Measurements from ENCODE around the gene CACNA1D. TPM values are rescaled to one million over a fixed set of nuclear protein-coding genes. Genes with fewer than 3 reads are reported as not detected.
A peak's percentile ranks its signal among the peaks of the same experiment; 100 is the strongest.

The CACNA1D gene
- total and polyA plus RNA-seq, 2 donors, result 0.57 to 0.66 TPM

DNA sequence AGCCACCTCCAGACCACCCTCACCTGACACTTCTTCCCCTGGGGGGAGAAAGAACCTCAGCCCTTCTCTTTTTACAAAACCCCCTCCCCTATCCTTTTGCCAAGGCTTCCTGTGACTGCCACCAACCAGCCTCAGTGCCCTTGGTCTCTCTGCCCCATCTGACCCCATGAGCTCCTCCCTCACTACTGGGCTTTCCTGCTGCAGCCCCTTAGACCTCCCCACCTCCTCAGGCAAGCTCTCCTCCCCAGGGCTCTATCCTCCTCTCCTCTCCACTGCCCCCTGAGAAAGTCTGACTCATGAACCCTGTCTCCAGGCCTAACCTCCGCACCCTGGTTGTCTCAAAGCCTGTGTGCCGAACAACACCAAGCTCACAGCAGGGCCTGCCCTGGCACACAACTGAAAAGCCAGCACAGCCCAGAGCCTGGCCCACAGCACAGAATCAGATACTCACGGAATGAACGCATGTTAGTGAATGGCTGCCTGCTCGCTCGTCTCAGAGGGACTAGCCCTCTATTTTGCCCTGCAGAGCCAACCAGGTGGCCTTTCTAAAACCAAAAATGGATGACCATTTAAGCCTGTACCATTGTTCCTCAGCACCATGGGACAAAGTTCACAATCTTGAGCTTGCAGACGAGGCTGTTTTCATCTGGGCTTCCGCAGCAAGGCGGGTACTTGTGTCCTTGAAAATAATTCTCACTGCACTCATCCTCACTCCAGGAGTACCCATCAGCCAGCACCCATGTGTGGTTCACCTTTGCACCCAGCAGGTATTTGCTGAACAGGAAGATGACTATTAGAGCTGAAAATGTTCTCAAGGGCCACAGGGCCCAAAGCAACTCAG is 350.1 kb downstream of the CACNA1D start:
- Histone ChIP-seq H3K9me3 (ENCODE audit: control insufficient read depth in 2 of 2, insufficient read depth in 1 of 2, low read length in 1 of 2) (no peaks in the 10 kb centered on the region), H3K36me3 (ENCODE audit: control insufficient read depth in 2 of 2, insufficient read depth in 2 of 2, low read length in 1 of 2) (no peaks in the 10 kb centered on the region), H3K27ac (ENCODE audit: low read depth in 1 of 2, low read length in 1 of 2) (no peak overlapping the region), H3K27me3 (ENCODE audit: control insufficient read depth in 2 of 2, insufficient read depth in 1 of 2, low read length in 1 of 2) (peaks cover 37 to 70% of the 10 kb centered on the region in 2 donors), H3K4me3 (ENCODE audit: low read length in 2 of 2) (no peak overlapping the region), H3K4me1 (ENCODE audit: control insufficient read depth in 2 of 2, insufficient read depth in 2 of 2, low read length in 2 of 2) (peaks cover 2 to 4% of the 10 kb centered on the region in 2 donors)
- DNase-seq (ENCODE audit: low read depth in 6 of 9, low spot score in 9 of 9), result no peak
- 98% methylated on average over 9 of the region's 9 CpGs for WGBS

DNA sequence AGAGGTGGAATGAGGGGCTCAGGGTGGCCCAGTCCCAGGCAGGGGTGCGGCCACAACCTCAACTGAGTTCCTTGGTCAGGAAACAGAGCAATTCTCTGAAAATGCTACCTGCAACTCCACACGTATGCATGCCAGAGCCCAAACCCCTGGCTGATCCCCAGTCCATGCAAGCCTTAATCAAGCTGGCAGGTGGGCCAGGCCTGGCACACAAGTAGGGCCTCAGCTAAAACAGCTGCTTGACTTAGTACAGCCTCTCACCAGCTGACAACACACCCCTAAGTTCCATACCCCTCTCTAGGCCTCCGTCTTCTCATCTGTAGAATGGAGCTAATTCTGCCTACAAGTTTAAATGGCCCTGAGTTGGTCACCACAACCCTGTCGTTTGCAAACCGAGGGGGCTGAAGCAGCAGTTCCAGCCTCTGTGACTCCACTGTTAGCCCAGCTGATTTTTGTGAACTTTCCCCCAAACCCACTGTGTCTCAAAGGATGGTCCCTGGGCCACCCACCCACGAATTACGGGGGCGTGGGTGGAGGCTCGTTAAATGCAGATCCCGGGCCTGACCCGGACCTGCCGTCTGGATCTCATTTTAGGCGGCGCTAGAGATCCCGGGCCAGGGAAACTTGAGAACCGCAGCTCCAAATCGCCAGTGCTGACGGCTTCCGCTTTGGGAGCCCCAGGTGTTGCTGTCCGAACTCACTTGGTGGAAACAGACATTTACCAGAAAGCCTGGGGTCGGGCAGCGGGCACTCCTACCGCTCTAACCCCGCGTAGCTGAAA is 350.9 kb downstream of the CACNA1D start:
- DNase-seq (ENCODE audit: low read depth in 6 of 9, low spot score in 9 of 9), result peak in 1 of 9 donors; percentile 25
- Histone ChIP-seq H3K27me3 (ENCODE audit: control insufficient read depth in 2 of 2, insufficient read depth in 1 of 2, low read length in 1 of 2) (peaks cover 37 to 70% of the 10 kb centered on the region in 2 donors), H3K4me3 (ENCODE audit: low read length in 2 of 2) (peak overlapping the region in 1 of 2 donors; percentile 46), H3K27ac (ENCODE audit: low read depth in 1 of 2, low read length in 1 of 2) (no peak overlapping the region), H3K36me3 (ENCODE audit: control insufficient read depth in 2 of 2, insufficient read depth in 2 of 2, low read length in 1 of 2) (no peaks in the 10 kb centered on the region), H3K4me1 (ENCODE audit: control insufficient read depth in 2 of 2, insufficient read depth in 2 of 2, low read length in 2 of 2) (peaks cover 2 to 4% of the 10 kb centered on the region in 2 donors), H3K9me3 (ENCODE audit: control insufficient read depth in 2 of 2, insufficient read depth in 1 of 2, low read length in 1 of 2) (no peaks in the 10 kb centered on the region)
- 19% methylated on average over 25 of the region's 25 CpGs for WGBS

DNA sequence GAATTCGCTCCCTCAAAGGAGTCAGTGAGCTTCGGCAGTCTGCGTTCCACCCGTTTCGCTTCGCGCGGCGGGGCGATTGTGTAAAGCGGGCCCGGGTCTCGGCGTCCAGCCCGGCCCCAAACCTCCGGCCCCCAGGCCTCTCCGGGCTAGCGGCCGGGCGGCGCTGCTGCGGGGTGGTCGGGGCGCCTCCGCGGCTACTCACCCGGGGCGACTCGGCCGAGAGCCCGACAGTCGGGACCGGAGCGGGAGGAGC is 351.4 kb downstream of the CACNA1D start:
- Histone ChIP-seq H3K4me3 (ENCODE audit: low read length in 2 of 2) (peak overlapping the region in 1 of 2 donors; percentile 46), H3K36me3 (ENCODE audit: control insufficient read depth in 2 of 2, insufficient read depth in 2 of 2, low read length in 1 of 2) (no peaks in the 10 kb centered on the region), H3K4me1 (ENCODE audit: control insufficient read depth in 2 of 2, insufficient read depth in 2 of 2, low read length in 2 of 2) (peaks cover 2 to 4% of the 10 kb centered on the region in 2 donors), H3K27me3 (ENCODE audit: control insufficient read depth in 2 of 2, insufficient read depth in 1 of 2, low read length in 1 of 2) (peaks cover 37 to 70% of the 10 kb centered on the region in 2 donors), H3K27ac (ENCODE audit: low read depth in 1 of 2, low read length in 1 of 2) (no peak overlapping the region), H3K9me3 (ENCODE audit: control insufficient read depth in 2 of 2, insufficient read depth in 1 of 2, low read length in 1 of 2) (no peaks in the 10 kb centered on the region)
- under 1% methylated on average over 34 of the region's 34 CpGs for WGBS
- no peak for DNase-seq (ENCODE audit: low read depth in 6 of 9, low spot score in 9 of 9)

DNA sequence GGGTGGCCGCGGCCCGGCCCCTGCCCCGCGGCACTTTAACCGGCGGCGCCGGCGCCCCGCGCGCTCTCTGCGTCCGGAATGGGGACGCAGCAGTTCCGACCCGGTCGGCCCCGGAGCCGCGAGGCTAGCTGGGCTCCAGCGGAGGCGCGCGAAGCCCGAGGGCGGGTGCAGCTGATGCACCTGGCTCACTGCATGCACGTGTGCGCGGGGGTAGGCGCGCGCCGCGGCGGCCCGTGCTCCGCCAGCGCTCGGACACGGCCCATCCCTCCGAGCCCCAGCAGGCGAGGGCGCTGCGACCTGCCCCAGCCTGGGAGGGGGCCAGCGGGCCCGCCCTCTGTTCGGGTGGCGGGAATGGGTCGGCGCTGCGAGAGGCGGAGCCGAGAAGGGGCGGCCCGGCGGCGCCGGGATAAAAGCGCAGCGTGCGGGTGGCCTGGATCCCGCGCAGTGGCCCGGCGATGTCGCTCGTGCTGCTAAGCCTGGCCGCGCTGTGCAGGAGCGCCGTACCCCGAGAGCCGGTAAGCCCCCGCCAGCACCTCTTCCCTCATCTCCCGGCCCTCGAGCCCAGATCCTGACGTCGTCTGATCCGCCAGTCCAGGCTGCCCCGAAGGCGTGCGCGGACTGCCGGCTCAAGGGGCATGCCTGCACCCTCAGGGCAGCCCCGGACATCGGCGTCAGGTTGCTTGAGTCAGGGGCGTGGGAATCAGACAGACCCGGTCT is 351.9 kb downstream of the CACNA1D start, which contains the start of the genes CHDH and IL17RB:
Gene CHDH (minus strand): TSS at position 286 of the 717 bp plus-strand sequence. CDS start 22,411 bp downstream, outside the sequence.
Gene IL17RB (plus strand): TSS at position 435 of the 717 bp plus-strand sequence. CDS start 21 bp downstream, at position 456.
- peaks cover 37 to 68% of the 10 kb centered on the region in 2 donors for H3K27me3 ChIP-seq (ENCODE audit: control insufficient read depth in 2 of 2, insufficient read depth in 1 of 2, low read length in 1 of 2)
- H3K9me3 ChIP-seq (ENCODE audit: control insufficient read depth in 2 of 2, insufficient read depth in 1 of 2, low read length in 1 of 2), result no peaks in the 10 kb centered on the region
- peaks cover 2 to 4% of the 10 kb centered on the region in 2 donors for H3K4me1 ChIP-seq (ENCODE audit: control insufficient read depth in 2 of 2, insufficient read depth in 2 of 2, low read length in 2 of 2)
- DNase-seq (ENCODE audit: low read depth in 6 of 9, low spot score in 9 of 9), result peak in 2 of 9 donors; percentile 13 to 34
- H3K27ac ChIP-seq (ENCODE audit: low read depth in 1 of 2, low read length in 1 of 2), result no peak within 1 kb of the TSS
- H3K36me3 ChIP-seq (ENCODE audit: control insufficient read depth in 2 of 2, insufficient read depth in 2 of 2, low read length in 1 of 2), result no peaks in the 10 kb centered on the region
- H3K4me3 ChIP-seq (ENCODE audit: low read length in 2 of 2), result peak within 1 kb of the TSS in 1 of 2 donors; percentile 46
- WGBS, result 4% methylated on average over 91 of the region's 91 CpGs

DNA sequence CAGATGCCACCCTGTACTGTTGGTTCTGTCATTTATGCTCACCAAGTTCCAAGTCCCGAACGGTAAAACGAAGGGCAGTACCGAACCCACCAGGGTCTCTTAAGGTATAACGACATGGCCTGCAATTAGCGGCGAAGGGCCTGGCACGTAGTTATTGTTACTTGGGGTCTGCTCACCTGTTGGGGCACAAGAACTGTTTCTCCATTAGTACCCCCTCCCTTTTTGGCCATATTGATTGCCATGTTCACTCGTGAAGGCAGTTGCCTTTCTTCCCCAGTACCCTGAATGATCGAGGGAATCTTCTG is 352.4 kb downstream of the CACNA1D start:
- no peak for DNase-seq (ENCODE audit: low read depth in 6 of 9, low spot score in 9 of 9)
- H3K27ac ChIP-seq (ENCODE audit: low read depth in 1 of 2, low read length in 1 of 2), result no peak overlapping the region
- WGBS, result 73% methylated on average over 10 of the region's 10 CpGs
- H3K9me3 ChIP-seq (ENCODE audit: control insufficient read depth in 2 of 2, insufficient read depth in 1 of 2, low read length in 1 of 2), result no peaks in the 10 kb centered on the region
- no peaks in the 10 kb centered on the region for H3K36me3 ChIP-seq (ENCODE audit: control insufficient read depth in 2 of 2, insufficient read depth in 2 of 2, low read length in 1 of 2)
- peaks cover 37 to 67% of the 10 kb centered on the region in 2 donors for H3K27me3 ChIP-seq (ENCODE audit: control insufficient read depth in 2 of 2, insufficient read depth in 1 of 2, low read length in 1 of 2)
- peaks cover 2 to 4% of the 10 kb centered on the region in 2 donors for H3K4me1 ChIP-seq (ENCODE audit: control insufficient read depth in 2 of 2, insufficient read depth in 2 of 2, low read length in 2 of 2)
- H3K4me3 ChIP-seq (ENCODE audit: low read length in 2 of 2), result no peak overlapping the region

DNA sequence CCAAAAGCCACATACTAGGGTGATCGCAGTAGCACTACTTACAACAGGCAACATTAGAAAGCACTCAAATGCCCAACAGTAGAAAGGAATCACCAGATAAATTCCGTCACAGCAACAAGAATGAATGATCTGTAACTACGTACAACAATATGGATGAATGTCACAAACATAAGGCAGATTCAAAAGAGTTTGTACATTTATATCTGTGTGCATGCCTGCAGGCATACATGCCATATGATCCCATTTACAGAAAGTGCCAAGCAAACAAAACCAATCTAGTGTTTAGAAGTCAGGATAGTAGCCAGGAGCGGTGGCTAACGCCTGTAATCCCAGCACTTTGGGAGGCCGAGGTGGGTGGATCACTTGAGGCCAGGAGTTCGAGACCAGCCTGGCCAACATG is 355.5 kb downstream of the CACNA1D start:
- WGBS, result 98% methylated on average over 7 of the region's 7 CpGs
- Histone ChIP-seq H3K4me1 (ENCODE audit: control insufficient read depth in 2 of 2, insufficient read depth in 2 of 2, low read length in 2 of 2) (peaks cover 2 to 4% of the 10 kb centered on the region in 2 donors), H3K36me3 (ENCODE audit: control insufficient read depth in 2 of 2, insufficient read depth in 2 of 2, low read length in 1 of 2) (no peaks in the 10 kb centered on the region), H3K27me3 (ENCODE audit: control insufficient read depth in 2 of 2, insufficient read depth in 1 of 2, low read length in 1 of 2) (peaks cover 29 to 43% of the 10 kb centered on the region in 2 donors), H3K9me3 (ENCODE audit: control insufficient read depth in 2 of 2, insufficient read depth in 1 of 2, low read length in 1 of 2) (no peaks in the 10 kb centered on the region), H3K27ac (ENCODE audit: low read depth in 1 of 2, low read length in 1 of 2) (no peak overlapping the region), H3K4me3 (ENCODE audit: low read length in 2 of 2) (no peak overlapping the region)
- DNase-seq (ENCODE audit: low read depth in 6 of 9, low spot score in 9 of 9), result no peak

DNA sequence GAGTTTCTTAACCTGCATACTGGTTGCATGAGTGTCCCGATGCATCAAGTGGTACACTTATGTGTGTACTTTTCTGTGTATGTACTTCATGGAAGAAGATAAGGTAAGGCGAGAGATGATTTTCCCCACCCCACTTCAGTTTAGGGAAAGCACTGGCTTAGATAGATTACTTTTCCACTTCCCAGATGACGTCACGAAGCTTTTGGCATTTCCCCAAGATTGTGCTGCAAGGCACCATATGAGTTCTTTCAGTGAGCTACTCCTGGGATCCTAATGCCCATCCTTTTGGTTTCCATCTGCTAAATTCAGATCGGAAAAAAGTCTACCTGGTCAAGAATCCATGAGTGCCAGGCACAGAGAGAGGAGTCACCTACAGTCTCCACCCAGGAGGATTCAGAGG is 356.5 kb downstream of the CACNA1D start:
- H3K9me3 ChIP-seq (ENCODE audit: control insufficient read depth in 2 of 2, insufficient read depth in 1 of 2, low read length in 1 of 2), result no peaks in the 10 kb centered on the region
- DNase-seq (ENCODE audit: low read depth in 6 of 9, low spot score in 9 of 9), result no peak
- H3K36me3 ChIP-seq (ENCODE audit: control insufficient read depth in 2 of 2, insufficient read depth in 2 of 2, low read length in 1 of 2), result no peaks in the 10 kb centered on the region
- H3K27ac ChIP-seq (ENCODE audit: low read depth in 1 of 2, low read length in 1 of 2), result no peak overlapping the region
- 91% methylated on average over 5 of the region's 5 CpGs for WGBS
- no peak overlapping the region for H3K4me3 ChIP-seq (ENCODE audit: low read length in 2 of 2)
- H3K4me1 ChIP-seq (ENCODE audit: control insufficient read depth in 2 of 2, insufficient read depth in 2 of 2, low read length in 2 of 2), result no peaks in the 10 kb centered on the region
- peaks cover 19 to 33% of the 10 kb centered on the region in 2 donors for H3K27me3 ChIP-seq (ENCODE audit: control insufficient read depth in 2 of 2, insufficient read depth in 1 of 2, low read length in 1 of 2)

DNA sequence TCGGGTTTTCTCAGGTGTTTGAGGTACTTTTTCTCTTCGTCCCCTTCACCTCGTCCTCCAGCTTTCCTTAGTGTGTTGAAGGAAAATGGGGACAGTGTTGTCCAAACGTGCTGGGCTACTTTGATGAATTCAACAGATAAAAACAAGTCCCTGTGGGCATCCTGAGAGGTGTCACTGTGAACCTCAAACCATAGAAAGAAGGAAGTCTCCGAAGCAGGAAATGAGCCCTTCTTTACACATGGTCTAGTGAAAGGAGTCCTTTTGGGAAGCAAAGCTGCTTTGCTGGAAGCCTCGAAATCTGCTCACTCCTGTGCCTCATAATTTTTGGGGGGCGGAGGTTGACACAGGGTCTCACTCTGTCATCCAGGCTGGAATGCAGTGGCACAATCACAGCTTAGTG is 362.6 kb downstream of the CACNA1D start:
- Histone ChIP-seq H3K27me3 (ENCODE audit: control insufficient read depth in 2 of 2, insufficient read depth in 1 of 2, low read length in 1 of 2) (no peaks in the 10 kb centered on the region), H3K4me1 (ENCODE audit: control insufficient read depth in 2 of 2, insufficient read depth in 2 of 2, low read length in 2 of 2) (no peaks in the 10 kb centered on the region), H3K4me3 (ENCODE audit: low read length in 2 of 2) (no peak overlapping the region), H3K27ac (ENCODE audit: low read depth in 1 of 2, low read length in 1 of 2) (no peak overlapping the region), H3K9me3 (ENCODE audit: control insufficient read depth in 2 of 2, insufficient read depth in 1 of 2, low read length in 1 of 2) (no peaks in the 10 kb centered on the region), H3K36me3 (ENCODE audit: control insufficient read depth in 2 of 2, insufficient read depth in 2 of 2, low read length in 1 of 2) (peaks cover 9 to 10% of the 10 kb centered on the region in 2 donors)
- DNase-seq (ENCODE audit: low read depth in 6 of 9, low spot score in 9 of 9), result no peak
- WGBS, result 51% methylated on average over 7 of the region's 7 CpGs
